SK-N-SH treated with all-trans-retinoic acid at 6 μM for 48 hours (cell line): Measurements from ENCODE around the gene FBXL14.

Experiments
- ZFP30 ChIP-seq: fragments of 450-650 bp; formaldehyde crosslinking; IDR thresholded peaks from 2 replicates; pipeline ENCODE4 v1.5.0; 2022; ENCODE audit warnings: mild to moderate bottlenecking, moderate library complexity
- ZNF8 ChIP-seq: fragments of 450-650 bp; formaldehyde crosslinking; IDR thresholded peaks from 2 replicates; pipeline ENCODE4 v1.5.0; 2020; ENCODE audit warnings: mild to moderate bottlenecking, moderate library complexity
- TF ChIP-seq, protein P1 (sequence below): fragments of 250-450 bp; sonication (Bioruptor Pico); IDR thresholded peaks from 2 replicates; pipeline ENCODE4 v1.8.0; 2020; ENCODE audit warnings: mild to moderate bottlenecking, moderate library complexity, borderline replicate concordance

DNA sequence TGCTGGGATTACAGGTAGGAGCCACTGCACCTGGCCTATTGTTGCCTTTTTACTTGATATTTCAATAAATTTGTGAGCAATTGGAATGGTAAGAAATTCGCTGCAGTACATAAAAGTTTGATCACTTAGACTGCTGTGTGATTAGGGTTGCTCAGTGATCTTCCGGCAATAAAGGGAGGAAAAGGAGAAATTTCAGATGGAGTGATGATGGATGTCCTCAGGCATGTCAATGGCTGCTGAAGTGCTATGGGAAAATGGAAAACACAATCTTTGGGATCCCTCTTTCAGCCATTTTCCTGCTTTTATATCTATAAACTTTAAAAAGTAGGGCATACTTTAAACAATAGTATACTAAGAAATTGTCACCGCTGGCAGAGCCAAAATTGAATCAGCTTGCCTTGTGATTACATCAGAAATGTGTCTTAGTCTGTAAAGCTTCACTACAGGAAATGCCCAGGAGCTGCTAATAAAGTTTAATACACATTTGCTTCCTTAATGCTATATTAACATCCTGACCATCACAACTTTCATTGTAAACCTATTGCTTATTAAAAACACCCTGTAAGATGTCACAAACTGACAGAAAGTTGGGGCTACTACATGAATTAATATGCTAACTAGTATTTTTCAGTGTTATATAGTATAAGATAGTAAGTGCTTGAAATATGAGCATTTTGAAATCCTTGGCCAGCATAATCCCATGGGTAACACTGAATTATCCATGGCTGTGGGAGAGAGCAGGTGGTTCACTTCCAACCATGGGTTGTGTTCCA lies 13.7 kb upstream of the FBXL14 start:
- no peak for TF ChIP-seq ZNF8 (CRISPR knock-in tag)
- no peak for TF ChIP-seq ZFP30 (CRISPR knock-in tag)
- TF ChIP-seq, protein P1, sequence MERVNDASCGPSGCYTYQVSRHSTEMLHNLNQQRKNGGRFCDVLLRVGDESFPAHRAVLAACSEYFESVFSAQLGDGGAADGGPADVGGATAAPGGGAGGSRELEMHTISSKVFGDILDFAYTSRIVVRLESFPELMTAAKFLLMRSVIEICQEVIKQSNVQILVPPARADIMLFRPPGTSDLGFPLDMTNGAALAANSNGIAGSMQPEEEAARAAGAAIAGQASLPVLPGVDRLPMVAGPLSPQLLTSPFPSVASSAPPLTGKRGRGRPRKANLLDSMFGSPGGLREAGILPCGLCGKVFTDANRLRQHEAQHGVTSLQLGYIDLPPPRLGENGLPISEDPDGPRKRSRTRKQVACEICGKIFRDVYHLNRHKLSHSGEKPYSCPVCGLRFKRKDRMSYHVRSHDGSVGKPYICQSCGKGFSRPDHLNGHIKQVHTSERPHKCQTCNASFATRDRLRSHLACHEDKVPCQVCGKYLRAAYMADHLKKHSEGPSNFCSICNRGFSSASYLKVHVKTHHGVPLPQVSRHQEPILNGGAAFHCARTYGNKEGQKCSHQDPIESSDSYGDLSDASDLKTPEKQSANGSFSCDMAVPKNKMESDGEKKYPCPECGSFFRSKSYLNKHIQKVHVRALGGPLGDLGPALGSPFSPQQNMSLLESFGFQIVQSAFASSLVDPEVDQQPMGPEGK = no peak
